ENCODE measurements around the gene SLITRK6.

GRCh38 chr13:85833921-85834320 lies 34.7 kb upstream of the SLITRK6 start:
- TF ChIP-seq CTCF (IDR thresholded peaks at IDR 0.05) (no peak), POLR2A (IDR thresholded peaks at IDR 0.05) (no peak)
